Measurements from ENCODE around the gene ATP10A. TPM values are rescaled to one million over a fixed set of nuclear protein-coding genes. Genes with fewer than 3 reads are reported as not detected.

The ATP10A gene
- total RNA-seq, 1 experiment from 2014 or later = 3.9 TPM

DNA sequence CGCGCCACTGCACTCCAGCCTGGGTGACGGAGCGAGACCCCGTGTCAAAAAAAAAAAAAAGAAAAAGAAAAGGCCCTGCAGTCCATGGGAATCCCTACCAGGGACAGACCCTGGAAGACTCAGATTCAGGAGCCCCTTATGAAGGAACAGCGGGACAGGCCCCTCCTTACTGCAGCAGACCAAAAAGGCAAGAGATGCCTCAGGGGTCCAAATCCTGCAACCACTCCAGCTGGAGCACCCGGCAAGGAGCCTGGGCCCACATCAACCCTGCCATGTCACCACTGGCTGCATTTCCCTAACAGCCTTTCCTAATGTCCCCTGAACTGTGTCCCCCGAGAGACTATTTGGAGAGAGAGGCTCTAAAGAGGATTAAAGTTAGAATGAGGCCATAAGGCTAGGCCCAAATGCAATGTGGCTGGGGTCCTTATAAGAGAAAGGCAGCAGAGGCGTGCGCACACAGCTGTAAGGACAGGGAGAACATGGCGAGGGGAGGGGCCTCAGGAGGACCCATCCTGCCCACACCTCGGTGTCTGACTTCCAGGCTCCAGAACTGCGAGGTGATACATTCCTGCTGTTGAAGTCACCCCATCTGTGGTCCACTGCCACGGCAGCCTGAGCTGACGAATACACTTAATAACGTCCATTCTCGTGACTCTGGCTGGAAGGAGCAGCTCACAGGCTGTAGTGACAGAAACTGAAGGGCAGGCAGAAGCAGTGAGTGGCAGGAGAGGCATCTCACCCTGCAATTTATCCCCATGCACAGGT is 78.1 kb downstream of the ATP10A start:
- no peak overlapping the region for H4K8ac ChIP-seq (replicated peaks; ENCODE audit: insufficient read length, low read depth, low read length)
- Mint-ChIP-seq H3K9me3 (no peaks in the 10 kb centered on the region; a peak in 1 of 5 replicates), H3K27ac (peak overlapping the region in 2 of 3 experiments; percentile 20 to 89; a peak in 3 of 7 replicates), H3K36me3 (ENCODE audit: insufficient read depth in 1 of 3, low read depth in 3 of 3) (no peaks in the 10 kb centered on the region), H3K27me3 (ENCODE audit: low read depth) (peaks cover 3% of the 10 kb centered on the region; the same call in 1 of the 2 replicates), H3K4me3 (no peak overlapping the region), H3K4me1 (peaks cover 21 to 28% of the 10 kb centered on the region in 2 experiments)
- no peak overlapping the region for H3K56ac ChIP-seq (ENCODE audit: insufficient read length, low read depth, low read length)
- H2AFZ ChIP-seq (ENCODE audit: low read length) = no peak overlapping the region
- no peaks in the 10 kb centered on the region for H3K79me1 ChIP-seq (ENCODE audit: insufficient read depth, low read depth, low read length, poor library complexity, severe bottlenecking)
- H3K14ac ChIP-seq (ENCODE audit: insufficient read depth, low read length) = no peak overlapping the region
- no peak overlapping the region for H3K18ac ChIP-seq (ENCODE audit: insufficient read length, low read depth, low read length)
- peaks cover 2% of the 10 kb centered on the region; the same call in 1 of the 2 replicates for H3K4me1 ChIP-seq (ENCODE audit: insufficient read depth, low read length)
- no peak overlapping the region for H3K23ac ChIP-seq (ENCODE audit: insufficient read length, low read depth, low read length)
- H3K79me2 ChIP-seq (ENCODE audit: insufficient read depth, low read length) = no peaks in the 10 kb centered on the region
- no CpG with 5 or more reads among the region's 17 CpGs for WGBS (ENCODE audit: extremely low coverage, insufficient read length, low lambda C conversion rate)
- H3K9me3 ChIP-seq (ENCODE audit: control insufficient read depth, low read depth, low read length) = no peaks in the 10 kb centered on the region
- no peaks in the 10 kb centered on the region for H4K20me1 ChIP-seq (ENCODE audit: control insufficient read depth, insufficient read depth, insufficient read length)
- H2AK5ac ChIP-seq (ENCODE audit: insufficient read length, low read length) = no peak overlapping the region
- no peak overlapping the region for H3K4ac ChIP-seq (ENCODE audit: low read depth, low read length)
- H3K9ac ChIP-seq (ENCODE audit: extremely low read depth, insufficient read length, low read length) = no peak overlapping the region
- no peak overlapping the region for H2BK5ac ChIP-seq (ENCODE audit: insufficient read length, low read length)
- no peak overlapping the region for H3K27ac ChIP-seq (ENCODE audit: insufficient read length, low read depth, low read length)
- H2BK20ac ChIP-seq (ENCODE audit: low read depth, low read length, poor library complexity, severe bottlenecking) = no peak overlapping the region
- no peaks in the 10 kb centered on the region for H3K27me3 ChIP-seq (ENCODE audit: insufficient read depth, low read length)
- no peak for DNase-seq
- TF ChIP-seq, protein P1, sequence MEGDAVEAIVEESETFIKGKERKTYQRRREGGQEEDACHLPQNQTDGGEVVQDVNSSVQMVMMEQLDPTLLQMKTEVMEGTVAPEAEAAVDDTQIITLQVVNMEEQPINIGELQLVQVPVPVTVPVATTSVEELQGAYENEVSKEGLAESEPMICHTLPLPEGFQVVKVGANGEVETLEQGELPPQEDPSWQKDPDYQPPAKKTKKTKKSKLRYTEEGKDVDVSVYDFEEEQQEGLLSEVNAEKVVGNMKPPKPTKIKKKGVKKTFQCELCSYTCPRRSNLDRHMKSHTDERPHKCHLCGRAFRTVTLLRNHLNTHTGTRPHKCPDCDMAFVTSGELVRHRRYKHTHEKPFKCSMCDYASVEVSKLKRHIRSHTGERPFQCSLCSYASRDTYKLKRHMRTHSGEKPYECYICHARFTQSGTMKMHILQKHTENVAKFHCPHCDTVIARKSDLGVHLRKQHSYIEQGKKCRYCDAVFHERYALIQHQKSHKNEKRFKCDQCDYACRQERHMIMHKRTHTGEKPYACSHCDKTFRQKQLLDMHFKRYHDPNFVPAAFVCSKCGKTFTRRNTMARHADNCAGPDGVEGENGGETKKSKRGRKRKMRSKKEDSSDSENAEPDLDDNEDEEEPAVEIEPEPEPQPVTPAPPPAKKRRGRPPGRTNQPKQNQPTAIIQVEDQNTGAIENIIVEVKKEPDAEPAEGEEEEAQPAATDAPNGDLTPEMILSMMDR (conservative IDR thresholded peaks at IDR 0.05) = no peak
- H3K4me2 ChIP-seq (ENCODE audit: insufficient read depth, insufficient read length, low read length) = no peak overlapping the region
- H2BK12ac ChIP-seq (ENCODE audit: insufficient read length, low read depth, low read length) = no peak overlapping the region
- no peak overlapping the region for H3T11ph ChIP-seq (ENCODE audit: low read length)
- H4K91ac ChIP-seq (ENCODE audit: insufficient read length, low read depth, low read length) = no peak overlapping the region
- no peak overlapping the region for H4K5ac ChIP-seq (ENCODE audit: insufficient read length, low read depth, low read length)
- no peak overlapping the region for H2BK120ac ChIP-seq (ENCODE audit: low read depth, low read length, poor library complexity, severe bottlenecking)
- H3K23me2 ChIP-seq (ENCODE audit: insufficient read length, low read depth, low read length, poor library complexity, severe bottlenecking) = no peaks in the 10 kb centered on the region
- H2BK15ac ChIP-seq (ENCODE audit: low read depth, low read length) = no peak overlapping the region
